Osteoblast (primary cell): ENCODE measurements around the gene EPHB2. TPM values are rescaled to one million over a fixed set of nuclear protein-coding genes. Genes with fewer than 3 reads are reported as not detected.

ENCODE experiments used
- DNase-seq: peaks from one replicate; pipeline ENCODE4 v3.0.0; 2011; ENCODE audit warnings: low spot score, mixed read lengths; ENCODE audit not compliant: insufficient read length; ENCODE audit errors: missing footprints
- H2AFZ ChIP-seq: 2 replicates; pipeline ENCODE4 v1.6.0; 2011; ENCODE audit warnings: mild to moderate bottlenecking, low read length
- H3K27ac ChIP-seq: 2 replicates; pipeline ENCODE4 v1.5.1; 2011; ENCODE audit warnings: mild to moderate bottlenecking, low read depth, low read length, moderate library complexity
- H3K27me3 ChIP-seq: 2 replicates; pipeline ENCODE4 v1.6.0; 2012; ENCODE audit warnings: mild to moderate bottlenecking, control low read depth, inconsistent platforms, low read length, moderate library complexity; ENCODE audit not compliant: insufficient read depth
- H3K36me3 ChIP-seq: 2 replicates; pipeline ENCODE4 v1.5.1; 2011; ENCODE audit warnings: mild to moderate bottlenecking, low read length, control low read depth, moderate library complexity; ENCODE audit not compliant: insufficient read depth
- H3K4me1 ChIP-seq: 2 replicates; pipeline ENCODE4 v1.5.1; 2011; ENCODE audit warnings: mild to moderate bottlenecking, low read length, control low read depth, moderate library complexity; ENCODE audit not compliant: insufficient read depth
- H3K4me2 ChIP-seq: 2 replicates; pipeline ENCODE4 v1.6.0; 2011; ENCODE audit warnings: mild to moderate bottlenecking, low read length; ENCODE audit not compliant: insufficient read depth
- H3K4me3 ChIP-seq: fragments of 200-600 bp; sonication (generic); 3 replicates; pipeline ENCODE4 v1.5.1; 2012; ENCODE audit warnings: mild to moderate bottlenecking, low read length, inconsistent platforms; ENCODE audit not compliant: insufficient read depth
- H3K79me2 ChIP-seq: 2 replicates; pipeline ENCODE4 v1.6.0; 2012; ENCODE audit warnings: mild to moderate bottlenecking, low read length, control low read depth, inconsistent platforms; ENCODE audit not compliant: insufficient read depth
- H3K9me3 ChIP-seq: 2 replicates; pipeline ENCODE4 v1.5.1; 2011; ENCODE audit warnings: low read depth, low read length, control low read depth
- H4K20me1 ChIP-seq: 2 replicates; pipeline ENCODE4 v1.6.0; 2012; ENCODE audit warnings: mild to moderate bottlenecking, low read length, control low read depth; ENCODE audit not compliant: insufficient read depth
- total RNA-seq: library from RNA; depleted of rRNA; stranded (reverse); fragments of >200 nt; gene quantifications from 2 replicates; pipeline ENCODE4 v1.2.3, GENCODE V29; 2012
- TF ChIP-seq, protein P1 (sequence below): IDR thresholded peaks from 2 replicates; pipeline ENCODE4 v1.5.1; 2011; ENCODE audit warnings: mild to moderate bottlenecking, low read depth, low read length, moderate library complexity; ENCODE audit errors: extremely low read depth

EPHB2 gene
- total RNA-seq, 1 donor: 8.7 TPM

DNA sequence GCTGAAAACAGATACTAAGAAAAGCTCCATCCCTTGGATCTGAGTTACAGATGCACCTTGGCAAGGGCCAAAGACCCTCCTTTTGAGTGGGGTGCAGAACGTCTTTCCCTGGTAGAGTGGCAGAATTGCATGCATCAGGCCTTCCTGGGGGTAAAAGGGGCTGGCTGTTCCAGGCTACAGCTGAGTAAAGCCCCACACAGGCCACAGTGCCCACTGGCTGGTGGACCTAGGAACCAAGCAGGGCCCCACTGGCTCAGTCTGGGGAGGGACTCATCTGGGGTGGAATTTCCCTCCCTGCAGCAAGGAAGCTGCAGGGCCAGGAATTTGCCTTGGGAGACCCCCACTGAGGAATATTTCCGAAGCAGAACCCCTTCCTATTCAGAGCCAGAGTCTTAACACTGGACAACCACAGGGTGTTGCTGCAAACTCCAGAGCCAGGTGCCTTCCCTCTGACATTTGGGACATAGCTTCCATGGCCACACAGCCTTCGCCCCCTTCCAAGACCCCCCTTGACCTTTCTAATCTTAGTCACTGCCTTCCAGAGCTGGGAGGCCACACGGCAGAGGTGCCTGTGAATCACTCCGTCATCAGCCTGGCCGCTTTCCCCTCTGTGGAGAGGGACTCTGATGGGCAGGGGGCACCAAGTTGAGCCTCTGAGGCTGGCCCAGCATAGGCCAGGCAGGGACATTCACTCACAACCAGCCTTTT, 209.5 kb downstream of the EPHB2 start:
- H3K36me3 ChIP-seq: no peaks in the 10 kb centered on the region
- no peak overlapping the region for H2AFZ ChIP-seq
- no peaks in the 10 kb centered on the region for H3K4me1 ChIP-seq
- H4K20me1 ChIP-seq: no peaks in the 10 kb centered on the region
- TF ChIP-seq, protein P1, sequence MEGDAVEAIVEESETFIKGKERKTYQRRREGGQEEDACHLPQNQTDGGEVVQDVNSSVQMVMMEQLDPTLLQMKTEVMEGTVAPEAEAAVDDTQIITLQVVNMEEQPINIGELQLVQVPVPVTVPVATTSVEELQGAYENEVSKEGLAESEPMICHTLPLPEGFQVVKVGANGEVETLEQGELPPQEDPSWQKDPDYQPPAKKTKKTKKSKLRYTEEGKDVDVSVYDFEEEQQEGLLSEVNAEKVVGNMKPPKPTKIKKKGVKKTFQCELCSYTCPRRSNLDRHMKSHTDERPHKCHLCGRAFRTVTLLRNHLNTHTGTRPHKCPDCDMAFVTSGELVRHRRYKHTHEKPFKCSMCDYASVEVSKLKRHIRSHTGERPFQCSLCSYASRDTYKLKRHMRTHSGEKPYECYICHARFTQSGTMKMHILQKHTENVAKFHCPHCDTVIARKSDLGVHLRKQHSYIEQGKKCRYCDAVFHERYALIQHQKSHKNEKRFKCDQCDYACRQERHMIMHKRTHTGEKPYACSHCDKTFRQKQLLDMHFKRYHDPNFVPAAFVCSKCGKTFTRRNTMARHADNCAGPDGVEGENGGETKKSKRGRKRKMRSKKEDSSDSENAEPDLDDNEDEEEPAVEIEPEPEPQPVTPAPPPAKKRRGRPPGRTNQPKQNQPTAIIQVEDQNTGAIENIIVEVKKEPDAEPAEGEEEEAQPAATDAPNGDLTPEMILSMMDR: no peak
- peaks cover 2% of the 10 kb centered on the region for H3K9me3 ChIP-seq
- no peaks in the 10 kb centered on the region for H3K79me2 ChIP-seq
- H3K4me2 ChIP-seq: no peak overlapping the region
- no peak overlapping the region for H3K4me3 ChIP-seq
- no peak for DNase-seq
- H3K27ac ChIP-seq: no peak overlapping the region
- no peaks in the 10 kb centered on the region for H3K27me3 ChIP-seq

DNA sequence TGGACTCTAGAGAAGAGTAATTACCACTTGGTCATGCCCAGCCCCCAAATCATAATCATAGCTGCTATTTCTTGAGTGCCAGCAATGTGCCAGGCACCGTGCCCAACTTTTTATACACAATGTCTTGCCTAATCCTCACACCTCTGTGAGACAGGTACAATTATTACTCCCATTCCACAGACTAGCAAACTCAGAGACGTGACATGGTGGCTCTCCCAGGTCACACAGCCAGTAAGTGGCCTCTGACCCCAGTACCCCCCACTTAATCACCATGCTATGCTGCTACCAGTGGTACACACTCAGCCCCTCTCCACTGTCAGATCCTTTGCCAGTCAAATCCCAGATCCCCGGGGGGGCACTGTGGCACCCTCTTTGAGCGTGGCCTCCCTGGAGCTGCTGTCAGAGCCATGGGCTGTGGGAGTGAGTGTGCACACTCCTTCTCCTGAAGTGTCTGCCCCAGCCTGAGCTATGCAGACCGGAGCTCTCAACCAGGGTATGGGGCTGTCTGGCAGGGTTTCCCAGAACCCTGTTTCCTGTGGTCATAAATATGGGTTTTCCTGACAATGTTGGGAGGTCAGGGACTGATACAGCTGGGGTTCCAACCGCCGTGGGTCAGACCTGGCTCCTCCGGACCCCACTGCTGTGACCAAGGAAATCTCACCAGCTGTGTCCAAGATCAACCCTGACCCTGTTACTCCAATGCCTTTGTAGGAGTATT, 210.3 kb downstream of the EPHB2 start:
- no peaks in the 10 kb centered on the region for H3K79me2 ChIP-seq
- no peaks in the 10 kb centered on the region for H3K27me3 ChIP-seq
- peak; percentile 47 for DNase-seq
- no peaks in the 10 kb centered on the region for H4K20me1 ChIP-seq
- no peaks in the 10 kb centered on the region for H3K4me1 ChIP-seq
- H3K9me3 ChIP-seq: peaks cover 2% of the 10 kb centered on the region
- H2AFZ ChIP-seq: no peak overlapping the region
- no peaks in the 10 kb centered on the region for H3K36me3 ChIP-seq
- H3K4me3 ChIP-seq: no peak overlapping the region
- TF ChIP-seq, protein P1: no peak
- H3K4me2 ChIP-seq: no peak overlapping the region
- no peak overlapping the region for H3K27ac ChIP-seq

DNA sequence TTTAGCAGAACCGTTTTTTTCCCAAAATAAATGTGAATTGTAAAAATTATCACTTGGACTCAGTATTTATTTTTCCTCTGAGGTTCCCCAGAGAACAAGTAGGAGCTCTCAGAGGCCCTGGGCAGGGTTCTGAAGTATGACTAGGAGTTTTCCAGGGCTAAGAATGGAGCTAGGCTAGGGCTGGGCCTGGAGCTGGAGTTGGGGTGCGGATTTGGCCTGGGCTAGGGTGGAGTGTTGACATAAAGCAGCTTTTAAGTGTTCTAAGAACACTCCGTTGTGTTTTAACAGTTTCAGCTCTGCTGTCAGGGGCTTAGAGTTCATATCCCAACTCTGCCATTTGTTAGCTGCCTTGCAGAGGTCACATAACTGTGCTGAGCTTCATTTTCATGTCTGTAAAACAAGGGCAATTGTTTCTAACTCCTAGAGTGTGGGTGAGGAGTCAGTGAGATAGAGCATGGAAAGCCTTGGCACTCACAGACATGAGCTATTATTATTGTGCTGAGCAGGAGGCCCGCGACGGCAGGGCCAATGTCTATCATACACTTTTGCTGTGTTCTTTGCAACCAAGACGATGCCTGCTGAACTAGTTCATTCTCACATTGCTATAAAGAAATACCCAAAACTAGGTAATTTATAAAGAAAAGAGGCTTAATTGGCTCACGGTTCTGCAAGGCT, 210.9 kb downstream of the EPHB2 start:
- H3K36me3 ChIP-seq: no peaks in the 10 kb centered on the region
- H3K4me1 ChIP-seq: no peaks in the 10 kb centered on the region
- peaks cover 2% of the 10 kb centered on the region for H3K9me3 ChIP-seq
- H3K4me2 ChIP-seq: no peak overlapping the region
- no peak overlapping the region for H2AFZ ChIP-seq
- no peak for DNase-seq
- no peaks in the 10 kb centered on the region for H4K20me1 ChIP-seq
- no peak overlapping the region for H3K27ac ChIP-seq
- no peak overlapping the region for H3K4me3 ChIP-seq
- no peaks in the 10 kb centered on the region for H3K79me2 ChIP-seq
- TF ChIP-seq, protein P1: no peak
- H3K27me3 ChIP-seq: peaks cover 4% of the 10 kb centered on the region

DNA sequence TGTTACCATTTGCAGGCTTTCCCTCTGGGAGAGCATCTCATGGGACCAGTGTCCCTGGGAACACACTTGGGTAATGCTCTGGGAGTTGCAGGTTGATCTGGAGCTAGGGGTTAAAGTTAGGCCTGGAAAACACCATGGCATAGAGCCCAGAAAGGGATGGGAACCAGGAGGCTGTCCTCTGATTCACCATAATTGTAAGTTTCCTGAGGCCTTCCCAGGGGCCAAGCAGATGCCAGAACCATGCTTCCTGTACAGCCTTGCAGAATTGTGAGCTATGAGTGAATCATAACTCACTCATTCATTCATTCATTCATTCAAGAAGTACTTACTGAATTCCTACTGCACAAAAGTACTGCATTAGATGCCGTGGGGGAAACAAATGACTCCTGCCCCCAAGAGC, 212.0 kb downstream of the EPHB2 start:
- DNase-seq: peak; percentile 66
- Histone ChIP-seq H3K36me3 (no peaks in the 10 kb centered on the region), H3K9me3 (peaks cover 2% of the 10 kb centered on the region), H2AFZ (no peak overlapping the region), H3K79me2 (no peaks in the 10 kb centered on the region), H3K27me3 (peaks cover 15% of the 10 kb centered on the region), H3K4me2 (no peak overlapping the region), H4K20me1 (no peaks in the 10 kb centered on the region), H3K4me1 (no peaks in the 10 kb centered on the region), H3K27ac (no peak overlapping the region), H3K4me3 (no peak overlapping the region)
- TF ChIP-seq, protein P1: no peak
